Measurements from ENCODE around the gene C11orf65. TPM values are rescaled to one million over a fixed set of nuclear protein-coding genes. Genes with fewer than 3 reads are reported as not detected.

The C11orf65 gene, protein sequence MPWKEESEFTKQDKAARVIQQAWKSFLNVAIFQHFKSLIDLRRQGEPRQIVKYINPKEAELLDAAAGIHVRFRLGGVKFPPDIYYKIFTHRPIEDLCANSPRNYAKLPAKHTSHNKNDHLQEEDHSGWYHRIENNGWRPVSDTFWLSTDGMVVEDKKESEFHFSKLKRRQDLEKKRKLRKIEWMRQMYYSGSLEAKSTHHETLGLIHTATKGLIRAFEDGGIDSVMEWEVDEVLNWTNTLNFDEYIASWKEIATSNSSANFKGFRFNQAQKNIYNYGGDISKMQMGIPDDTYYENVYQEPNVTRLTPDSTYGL
- total RNA-seq, result 1.6 TPM

DNA sequence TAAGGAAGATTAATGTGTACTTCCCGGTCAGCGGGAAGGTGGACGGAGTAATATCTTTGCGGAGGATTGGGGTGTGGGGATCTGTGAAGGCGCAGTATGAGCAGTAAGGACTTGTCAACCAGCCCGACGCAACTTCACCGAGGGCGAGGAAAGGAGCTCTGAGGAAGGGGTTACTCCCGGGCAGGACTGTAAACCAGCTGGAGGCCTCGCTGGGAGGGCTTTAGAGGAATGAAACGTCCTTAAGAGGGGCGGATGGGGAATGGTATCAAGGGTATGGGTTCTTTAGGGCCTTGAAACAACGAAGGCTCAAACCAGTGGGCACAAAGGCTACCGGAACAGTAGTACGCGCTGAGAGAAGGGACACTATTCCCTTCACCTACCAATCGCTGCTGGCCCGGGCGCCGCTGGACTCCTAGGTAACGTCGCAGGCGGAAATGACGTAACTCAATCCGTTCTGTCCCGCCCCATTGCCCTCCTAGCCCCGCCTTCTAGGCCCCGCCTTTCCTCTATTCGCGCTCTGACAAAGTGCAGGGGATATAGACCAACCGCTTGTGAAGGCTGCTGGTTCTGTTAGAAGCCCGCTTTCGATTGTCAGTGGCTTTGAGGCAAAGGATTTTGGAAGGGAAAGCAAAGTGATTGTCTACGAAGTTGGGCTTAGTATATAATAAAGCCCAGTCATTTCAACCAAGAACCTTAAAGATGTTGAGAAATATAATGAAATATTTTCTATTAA, at the start of gene C11orf65:
TSS of gene C11orf65 (minus strand) at position 439 of the 733 bp plus-strand sequence. CDS start 5,970 bp downstream, outside the sequence.

DNA sequence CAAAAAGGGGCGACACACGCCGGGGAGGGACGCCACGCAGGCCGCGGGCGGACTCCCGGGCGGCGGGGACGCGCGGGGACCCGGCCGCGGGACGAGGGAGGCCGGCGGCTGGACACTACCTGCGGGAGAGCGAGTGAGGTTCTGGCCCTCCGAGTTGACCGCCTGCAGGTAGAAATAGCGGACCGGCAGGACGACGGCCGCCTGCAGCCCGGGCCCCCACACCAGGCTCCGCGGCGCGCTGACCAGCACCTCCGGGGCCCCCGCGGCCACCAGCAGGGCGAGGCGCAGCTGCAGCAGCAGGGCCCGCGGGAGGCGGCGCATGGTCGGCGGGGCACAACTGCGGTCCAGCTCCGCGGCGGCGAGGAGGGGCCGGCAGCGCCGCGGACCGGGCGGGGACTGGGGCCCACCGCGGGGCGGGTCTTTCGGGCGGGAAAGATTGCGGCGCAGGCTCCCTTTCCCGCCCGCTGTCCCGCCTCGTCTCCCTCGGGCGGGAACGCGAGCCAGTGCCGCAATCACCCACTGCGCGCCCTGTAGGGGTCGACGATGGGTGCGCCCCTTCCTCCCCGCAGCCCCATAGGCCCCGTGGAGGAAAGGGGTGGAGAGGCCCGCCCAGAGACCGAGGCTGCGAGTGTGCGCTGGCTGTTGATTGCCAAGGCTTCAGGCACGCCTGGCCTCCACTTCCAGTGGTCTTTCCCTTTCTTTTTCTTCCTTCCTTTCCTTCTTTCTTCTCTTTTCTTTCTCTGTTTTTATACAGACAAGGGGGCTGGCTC, 30.9 kb upstream of the C11orf65 start, which contains the start of gene POGLUT3:
TSS of gene POGLUT3 (minus strand) at position 339 of the 770 bp plus-strand sequence. CDS start at position 321, 18 bp downstream.

Other genes with a start within 250 kb of the C11orf65 start
- 34.1 TPM for gene NPAT, start 244.9 kb downstream of the C11orf65 start, total RNA-seq
- gene ATM, start 244.5 kb downstream of the C11orf65 start, total RNA-seq, result 216 TPM
- 6.3 TPM for gene POGLUT3, start 30.9 kb upstream of the C11orf65 start, total RNA-seq
- gene EXPH5, start 126.2 kb upstream of the C11orf65 start, total RNA-seq, result 0.94 TPM
- 24.4 TPM for gene DDX10, start 197.5 kb upstream of the C11orf65 start, total RNA-seq